Suprapubic skin (tissue), 4 donors: ENCODE results near the gene TACR3.

Experiments used
- CTCF ChIP-seq, 2 donors: fragments of 200-600 bp in 1 of 2; fragments of 450-650 bp in 1 of 2; sonication (generic) in 1 of 2; IDR thresholded peaks; one replicate each; pipeline ENCODE4 v1.5.1; 2016 to 2019; ENCODE audit warnings: antibody characterized with exemption in 2 of 2, mild to moderate bottlenecking in 1 of 2, moderate library complexity in 1 of 2
- POLR2A ChIP-seq, 2 donors: fragments of 450-650 bp; IDR thresholded peaks; one replicate each; pipeline ENCODE4 v1.6.1; 2017; ENCODE audit warnings: antibody characterized with exemption in 2 of 2, mild to moderate bottlenecking in 2 of 2, moderate library complexity in 2 of 2
- POLR2AphosphoS5 ChIP-seq, 3 donors: sonication (generic); formaldehyde crosslinking; IDR thresholded peaks; one replicate each; pipeline ENCODE4 v1.6.1; 2017; ENCODE audit warnings: antibody characterized with exemption in 3 of 3

DNA sequence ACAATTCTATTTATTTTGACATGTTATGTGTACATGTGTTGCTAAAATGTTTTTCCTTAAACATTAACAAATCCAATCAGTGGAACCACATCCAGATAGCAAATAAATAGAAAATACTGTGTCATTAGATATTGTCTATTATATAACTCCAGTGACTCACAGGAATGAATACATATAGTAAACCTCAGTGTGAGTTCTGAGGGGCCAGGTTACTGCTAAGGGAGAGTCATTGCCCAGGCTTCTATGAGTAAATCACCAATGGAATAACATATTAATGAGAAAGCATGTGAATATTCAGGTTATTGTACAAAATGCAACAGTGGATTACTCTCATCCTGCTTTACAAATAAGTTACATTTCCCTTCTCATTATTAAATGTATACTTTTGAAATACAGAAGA is 27.2 kb downstream of the TACR3 start:
- TF ChIP-seq POLR2AphosphoS5 (IDR thresholded peaks at IDR 0.05) = no peak
- no peak for TF ChIP-seq POLR2A (IDR thresholded peaks at IDR 0.05)
- no peak for TF ChIP-seq CTCF (IDR thresholded peaks at IDR 0.05)
